ENCODE measurements around the gene TOX2.

The TOX2 gene

GRCh38 chr20:43916073-43916880 lies 1.6 kb downstream of the TOX2 start:
- DNase-seq, result peak; percentile 19

- no peak for DNase-seq
Measured at GRCh38 chr20:43916881-43917371, 2.3 kb downstream of the TOX2 start.

- no peak for DNase-seq
Measured at GRCh38 chr20:43917380-43917779, 2.7 kb downstream of the TOX2 start.

GRCh38 chr20:43919686-43920403 lies 5.2 kb downstream of the TOX2 start:
- DNase-seq, result no peak

GRCh38 chr20:43920797-43921196 lies 6.1 kb downstream of the TOX2 start:
- no peak for DNase-seq

- DNase-seq, result no peak
Measured at GRCh38 chr20:43921227-43921780, 6.7 kb downstream of the TOX2 start.

GRCh38 chr20:43922614-43923013 lies 8.0 kb downstream of the TOX2 start:
- no peak for DNase-seq

GRCh38 chr20:43923322-43923721 lies 8.7 kb downstream of the TOX2 start:
- DNase-seq, result no peak

DNA sequence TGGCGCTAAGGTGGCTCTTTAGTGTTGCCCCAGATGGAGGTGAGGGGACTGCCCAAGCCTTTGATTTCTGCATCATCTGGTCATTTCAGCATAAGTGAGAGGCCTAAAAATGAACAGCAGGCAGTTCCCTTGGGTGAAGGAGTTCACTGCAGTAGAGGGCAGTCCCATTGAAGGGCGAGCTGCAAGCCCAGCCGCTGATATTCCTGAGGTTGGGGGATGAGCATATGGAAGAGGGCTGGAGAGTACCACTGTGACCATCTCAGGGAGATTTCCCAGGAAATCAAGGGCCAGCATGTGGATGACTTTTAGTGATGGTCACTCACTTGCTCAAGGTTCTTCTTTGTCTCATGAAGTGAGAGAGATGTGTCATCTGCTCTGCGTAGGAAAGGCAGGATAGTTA lies 9.3 kb downstream of the TOX2 start:
- no peak for DNase-seq

DNA sequence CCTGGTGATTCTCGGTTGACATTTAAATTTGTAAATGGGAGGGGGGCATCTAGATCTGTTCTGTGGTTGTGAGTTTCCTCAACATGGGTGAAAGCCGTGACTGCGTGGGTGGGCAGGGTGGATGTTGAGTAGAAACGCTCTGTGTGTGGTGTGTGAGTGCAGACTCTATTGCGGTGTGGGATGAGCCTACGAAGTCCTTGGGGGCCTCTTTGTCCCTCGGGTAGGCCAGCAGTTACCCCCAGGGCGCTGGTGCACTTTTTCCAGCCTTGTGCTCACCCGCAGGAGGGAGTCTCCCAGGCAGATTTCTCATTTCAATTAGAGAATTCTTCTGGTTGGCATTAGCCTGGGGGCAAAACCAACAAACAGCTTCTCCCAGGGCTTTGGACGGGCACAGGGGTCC lies 10.6 kb downstream of the TOX2 start:
- no peak for DNase-seq

GRCh38 chr20:43925801-43926200 lies 11.1 kb downstream of the TOX2 start:
- peak; percentile 68 for DNase-seq

DNA sequence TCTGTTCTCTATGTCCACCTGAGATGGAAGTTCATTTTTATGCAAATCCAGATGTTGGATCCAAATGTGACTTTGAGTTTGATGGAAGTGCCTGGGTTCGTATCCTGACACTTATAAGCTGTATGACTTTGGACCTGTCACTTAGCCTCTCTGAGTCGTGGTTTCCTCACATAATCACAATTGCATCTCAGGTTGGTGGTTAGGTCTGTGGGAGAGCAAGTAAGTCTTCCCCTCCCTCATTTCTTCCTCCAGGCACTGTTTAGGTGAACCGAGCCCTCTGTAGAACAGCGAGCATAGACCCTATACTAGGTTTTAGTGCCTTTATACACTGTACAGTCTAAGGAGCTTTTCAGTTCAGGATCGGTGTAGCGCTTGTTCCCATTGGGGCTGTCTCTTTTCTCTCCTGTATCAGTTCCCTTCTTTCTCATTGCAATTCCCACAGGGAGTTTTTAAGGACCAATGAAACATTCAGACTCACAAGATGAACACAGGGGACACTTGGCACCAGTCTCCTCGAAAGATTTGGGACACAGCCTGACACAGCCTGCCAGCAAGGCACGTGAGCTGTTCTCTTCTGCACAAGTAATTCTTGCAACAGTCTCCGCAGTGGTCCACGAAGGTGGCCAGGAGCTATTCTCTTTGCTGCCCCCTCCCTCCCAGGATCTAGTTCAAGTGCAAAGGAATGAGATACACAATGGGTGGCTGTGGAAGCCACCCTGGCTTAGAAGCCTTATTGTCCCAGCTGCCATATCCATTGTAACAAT lies 11.8 kb downstream of the TOX2 start:
- DNase-seq, result no peak

DNA sequence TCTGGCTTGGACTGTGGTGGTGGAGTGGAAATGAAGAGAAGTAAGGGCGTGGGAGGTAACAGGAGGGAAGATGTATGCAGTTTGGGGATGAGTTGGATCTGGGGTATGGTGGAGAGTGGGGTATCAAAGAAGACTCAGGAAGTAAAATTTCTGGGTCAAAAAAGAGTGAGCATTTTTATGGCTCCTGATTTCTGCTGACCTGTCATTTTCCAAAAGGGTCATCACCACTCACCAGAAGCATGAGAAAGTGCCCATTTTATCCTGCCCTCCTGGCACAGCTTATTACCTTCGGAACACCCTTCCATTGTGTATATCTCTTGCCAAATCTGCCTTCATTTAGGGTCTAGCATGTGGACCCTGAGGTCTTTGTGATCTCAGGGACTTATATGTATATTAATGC lies 17.3 kb downstream of the TOX2 start:
- no peak for DNase-seq

GRCh38 chr20:43934833-43935232 lies 20.2 kb downstream of the TOX2 start:
- DNase-seq, result no peak

DNA sequence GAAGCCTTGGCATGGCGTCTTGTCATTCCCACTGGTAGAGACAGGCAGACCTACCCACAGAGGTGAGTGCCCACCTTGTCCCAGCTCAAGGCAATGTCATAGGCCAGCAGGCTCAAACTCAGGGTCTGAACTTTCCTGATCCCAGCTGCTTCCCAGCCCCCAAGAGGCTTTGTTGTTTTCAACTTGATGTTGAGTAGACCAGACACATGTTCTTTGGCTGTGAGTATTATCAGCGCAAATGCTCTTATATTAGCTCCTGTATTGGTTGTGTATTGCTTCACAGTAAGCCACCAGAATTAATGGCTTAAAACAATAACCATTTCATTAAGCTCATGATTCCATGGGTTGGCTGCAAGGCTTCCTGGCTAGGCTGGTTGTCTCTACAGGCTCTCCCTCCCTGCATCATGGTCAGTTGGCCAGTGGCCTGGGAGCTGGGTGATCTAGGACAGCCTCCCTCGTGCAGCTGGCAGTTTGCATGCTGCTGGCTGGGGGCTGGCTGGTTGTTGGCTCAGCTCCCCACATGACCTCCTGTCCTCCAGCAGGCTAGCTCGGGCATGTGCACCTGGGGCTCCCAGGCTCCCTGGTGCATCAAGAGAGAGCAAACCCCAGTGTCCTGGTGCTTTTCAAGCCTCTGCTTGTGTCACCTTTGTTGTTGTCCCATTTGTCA lies 21.6 kb downstream of the TOX2 start:
- DNase-seq, result no peak

- no peak for DNase-seq
Measured at GRCh38 chr20:43936805-43937204, 22.2 kb downstream of the TOX2 start.

- DNase-seq, result peak; percentile 79
Measured at GRCh38 chr20:43937591-43937990, 22.9 kb downstream of the TOX2 start.

DNA sequence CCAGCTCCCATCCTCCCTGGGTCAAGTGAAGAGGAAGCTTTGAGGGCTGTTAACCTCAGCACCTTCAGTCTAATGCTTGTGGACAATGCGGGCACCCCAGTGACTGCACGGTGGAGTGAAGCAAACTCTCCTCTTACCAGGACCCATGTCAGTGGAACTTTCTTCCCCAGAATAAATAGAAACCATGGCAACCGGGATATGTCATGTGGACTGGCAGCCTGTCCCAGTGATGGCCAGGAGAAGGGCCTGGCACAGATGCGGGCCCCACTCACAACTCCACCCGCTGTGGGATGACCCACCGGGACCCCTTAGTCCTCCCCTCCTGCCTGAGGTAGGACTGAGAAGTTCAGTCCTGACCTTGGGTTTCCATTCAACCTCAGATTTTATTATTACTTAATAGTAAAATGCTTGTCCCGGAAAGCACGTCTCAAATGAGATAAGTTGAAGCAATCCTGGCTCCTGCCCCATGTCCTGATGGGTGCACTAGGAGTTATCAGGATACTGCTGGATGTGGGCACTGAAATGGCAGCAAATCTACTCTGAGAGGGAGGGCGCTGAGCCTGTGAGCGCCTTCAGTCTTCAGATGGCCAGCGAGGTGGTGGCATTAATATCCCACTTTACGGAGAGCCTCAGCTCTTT lies 23.5 kb downstream of the TOX2 start:
- no peak for DNase-seq

GRCh38 chr20:43938932-43939761 lies 24.5 kb downstream of the TOX2 start:
- peak; percentile 100 for DNase-seq

DNA sequence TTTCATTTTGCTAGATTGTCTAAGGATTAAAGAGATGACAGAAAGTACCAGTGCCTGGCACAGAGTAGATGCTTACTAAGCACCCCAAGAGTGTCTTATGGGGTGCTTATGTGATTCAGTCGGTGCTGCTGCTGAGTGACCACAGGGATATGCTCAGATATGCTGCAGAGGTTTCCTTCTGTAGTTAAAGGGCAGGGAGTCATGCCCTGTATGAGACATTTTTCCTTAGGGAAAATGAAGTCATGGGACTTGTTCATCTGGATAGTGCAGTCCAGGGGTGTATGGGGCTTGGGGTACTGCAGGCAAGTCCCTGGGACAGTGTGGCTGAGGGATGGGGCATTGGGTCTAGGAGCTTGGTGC lies 25.1 kb downstream of the TOX2 start:
- DNase-seq, result no peak

DNA sequence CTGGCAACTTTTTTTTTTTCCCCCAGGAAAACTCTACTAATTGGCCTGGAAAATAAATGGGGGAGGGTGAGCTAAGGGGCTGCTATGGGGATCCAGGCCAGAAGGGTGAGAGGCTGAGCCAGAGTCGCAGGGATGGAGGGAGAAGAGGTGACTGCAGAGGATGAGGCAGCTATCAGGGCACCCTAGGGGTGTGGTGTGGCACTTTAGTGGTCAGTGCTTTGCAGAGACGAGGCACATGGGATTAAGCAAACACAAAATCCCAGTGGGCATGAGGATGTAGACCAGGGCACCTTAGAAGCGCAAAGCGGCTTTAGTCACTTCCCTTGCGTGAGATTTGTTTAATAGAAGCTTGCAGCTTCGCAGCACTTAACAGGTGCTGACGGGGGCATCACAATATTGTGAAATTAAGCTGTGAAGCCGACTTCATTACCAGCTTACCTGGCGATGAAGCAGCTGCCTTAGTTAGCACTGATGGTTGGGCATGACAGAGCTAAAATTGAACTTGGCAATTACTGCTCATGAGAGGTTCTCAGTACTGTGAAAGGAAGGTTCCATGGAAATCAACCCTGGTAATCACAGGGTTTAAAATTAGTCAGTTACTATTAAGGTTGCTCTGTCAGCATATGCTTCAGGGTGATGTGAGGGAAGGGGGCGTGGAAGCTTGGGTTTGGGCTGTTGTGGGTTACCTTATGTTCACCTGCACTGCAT lies 26.0 kb downstream of the TOX2 start:
- no peak for DNase-seq

All from fibroblast of upper back skin (primary cell).